ENCODE data around the gene IL7R.

DNA sequence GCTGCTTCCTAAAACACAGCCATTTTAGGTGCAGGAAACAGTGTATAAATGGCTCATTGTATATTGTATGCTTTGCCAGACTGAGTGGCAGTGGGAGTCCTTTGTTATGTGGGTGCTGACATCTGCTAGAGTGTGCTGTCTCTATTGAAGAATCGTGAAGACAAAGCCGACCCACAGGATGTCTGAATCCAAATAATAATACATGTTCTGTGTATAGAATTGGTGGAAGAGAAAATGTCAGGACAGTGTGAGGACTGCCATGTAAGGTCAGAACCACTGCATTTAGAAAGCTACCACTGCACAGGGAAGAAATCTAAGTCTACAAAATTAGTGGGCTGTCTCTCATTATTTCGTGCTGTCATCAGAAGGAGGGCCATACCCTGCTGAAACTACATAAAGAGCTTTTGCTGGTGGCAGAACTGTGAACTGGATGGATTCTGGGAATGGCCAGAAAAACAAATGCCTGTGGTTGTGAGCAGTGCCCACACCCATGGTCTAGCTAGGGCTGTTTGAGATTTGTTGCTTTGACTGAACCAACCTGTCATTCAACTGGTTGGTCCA is 2.5 kb downstream of the IL7R start:
- TF ChIP-seq, protein P1, sequence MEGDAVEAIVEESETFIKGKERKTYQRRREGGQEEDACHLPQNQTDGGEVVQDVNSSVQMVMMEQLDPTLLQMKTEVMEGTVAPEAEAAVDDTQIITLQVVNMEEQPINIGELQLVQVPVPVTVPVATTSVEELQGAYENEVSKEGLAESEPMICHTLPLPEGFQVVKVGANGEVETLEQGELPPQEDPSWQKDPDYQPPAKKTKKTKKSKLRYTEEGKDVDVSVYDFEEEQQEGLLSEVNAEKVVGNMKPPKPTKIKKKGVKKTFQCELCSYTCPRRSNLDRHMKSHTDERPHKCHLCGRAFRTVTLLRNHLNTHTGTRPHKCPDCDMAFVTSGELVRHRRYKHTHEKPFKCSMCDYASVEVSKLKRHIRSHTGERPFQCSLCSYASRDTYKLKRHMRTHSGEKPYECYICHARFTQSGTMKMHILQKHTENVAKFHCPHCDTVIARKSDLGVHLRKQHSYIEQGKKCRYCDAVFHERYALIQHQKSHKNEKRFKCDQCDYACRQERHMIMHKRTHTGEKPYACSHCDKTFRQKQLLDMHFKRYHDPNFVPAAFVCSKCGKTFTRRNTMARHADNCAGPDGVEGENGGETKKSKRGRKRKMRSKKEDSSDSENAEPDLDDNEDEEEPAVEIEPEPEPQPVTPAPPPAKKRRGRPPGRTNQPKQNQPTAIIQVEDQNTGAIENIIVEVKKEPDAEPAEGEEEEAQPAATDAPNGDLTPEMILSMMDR (IDR thresholded peaks at IDR 0.05; ENCODE audit: insufficient read depth, low read length) = no peak
- TF ChIP-seq POLR2AphosphoS5 (IDR thresholded peaks at IDR 0.05; ENCODE audit: low read depth) (no peak), SPI1 (IDR thresholded peaks at IDR 0.05; ENCODE audit: borderline replicate concordance, low read depth) (no peak), GABPA (IDR thresholded peaks at IDR 0.05; ENCODE audit: low read depth) (no peak)
- TF ChIP-seq, protein P2, sequence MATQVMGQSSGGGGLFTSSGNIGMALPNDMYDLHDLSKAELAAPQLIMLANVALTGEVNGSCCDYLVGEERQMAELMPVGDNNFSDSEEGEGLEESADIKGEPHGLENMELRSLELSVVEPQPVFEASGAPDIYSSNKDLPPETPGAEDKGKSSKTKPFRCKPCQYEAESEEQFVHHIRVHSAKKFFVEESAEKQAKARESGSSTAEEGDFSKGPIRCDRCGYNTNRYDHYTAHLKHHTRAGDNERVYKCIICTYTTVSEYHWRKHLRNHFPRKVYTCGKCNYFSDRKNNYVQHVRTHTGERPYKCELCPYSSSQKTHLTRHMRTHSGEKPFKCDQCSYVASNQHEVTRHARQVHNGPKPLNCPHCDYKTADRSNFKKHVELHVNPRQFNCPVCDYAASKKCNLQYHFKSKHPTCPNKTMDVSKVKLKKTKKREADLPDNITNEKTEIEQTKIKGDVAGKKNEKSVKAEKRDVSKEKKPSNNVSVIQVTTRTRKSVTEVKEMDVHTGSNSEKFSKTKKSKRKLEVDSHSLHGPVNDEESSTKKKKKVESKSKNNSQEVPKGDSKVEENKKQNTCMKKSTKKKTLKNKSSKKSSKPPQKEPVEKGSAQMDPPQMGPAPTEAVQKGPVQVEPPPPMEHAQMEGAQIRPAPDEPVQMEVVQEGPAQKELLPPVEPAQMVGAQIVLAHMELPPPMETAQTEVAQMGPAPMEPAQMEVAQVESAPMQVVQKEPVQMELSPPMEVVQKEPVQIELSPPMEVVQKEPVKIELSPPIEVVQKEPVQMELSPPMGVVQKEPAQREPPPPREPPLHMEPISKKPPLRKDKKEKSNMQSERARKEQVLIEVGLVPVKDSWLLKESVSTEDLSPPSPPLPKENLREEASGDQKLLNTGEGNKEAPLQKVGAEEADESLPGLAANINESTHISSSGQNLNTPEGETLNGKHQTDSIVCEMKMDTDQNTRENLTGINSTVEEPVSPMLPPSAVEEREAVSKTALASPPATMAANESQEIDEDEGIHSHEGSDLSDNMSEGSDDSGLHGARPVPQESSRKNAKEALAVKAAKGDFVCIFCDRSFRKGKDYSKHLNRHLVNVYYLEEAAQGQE (IDR thresholded peaks at IDR 0.05; ENCODE audit: insufficient replicate concordance, low read depth) = no peak

All from HL-60 (cell line).